GM18861 (cell line): ENCODE results near the gene ZNF536.
"Not testable (repeated sequence)": the region's sequence is repeated elsewhere in the genome, so short reads cannot be mapped to it uniquely, and the experiment has no call there.

Experiments
- ATAC-seq: cut with Tn5 transposase; IDR thresholded peaks from one replicate; pipeline ENCODE4 v1.9.1; 2021; ENCODE audit not compliant: unreplicated experiment

Gene ZNF536

DNA sequence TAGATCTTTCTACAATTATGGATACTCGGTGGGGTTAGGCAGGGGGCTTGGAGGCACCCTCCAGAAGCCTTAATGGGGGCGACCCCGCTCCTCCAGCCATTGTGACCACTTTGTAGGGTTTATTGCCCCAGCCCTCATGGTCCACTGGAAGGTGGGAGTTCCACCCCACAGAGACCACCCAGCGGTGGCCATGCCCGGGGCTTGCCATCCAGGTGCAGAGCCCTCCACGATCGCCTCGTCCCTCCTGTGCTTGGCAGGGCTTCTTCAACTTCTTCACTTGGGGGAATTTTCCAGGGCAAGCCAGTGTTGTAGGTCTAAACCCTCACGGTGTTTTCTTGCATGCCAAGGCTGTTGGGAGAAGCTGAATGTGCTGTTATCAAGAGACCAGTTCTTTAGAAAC, 16.1 kb downstream of the ZNF536 start:
- no peak for ATAC-seq

DNA sequence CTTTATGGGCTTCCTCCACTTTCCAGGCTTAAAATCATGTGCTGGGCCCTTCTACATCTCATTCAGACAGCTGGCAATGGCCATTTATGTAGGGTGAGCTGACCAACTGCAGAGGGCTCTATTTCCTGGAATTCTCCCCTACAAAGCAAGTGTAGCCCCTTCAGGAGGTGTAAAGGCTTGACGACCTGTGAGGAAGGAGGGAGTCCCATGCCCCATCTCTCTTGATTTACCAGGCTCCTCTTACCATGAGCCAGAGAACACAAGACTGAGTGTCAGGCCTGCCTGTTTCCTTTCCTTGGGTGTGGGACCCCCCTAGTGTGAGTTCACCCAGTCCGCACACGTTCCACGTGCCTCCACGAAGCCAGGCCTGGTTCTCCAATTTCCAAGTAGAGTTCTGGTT, 16.6 kb downstream of the ZNF536 start:
- ATAC-seq = no peak

DNA sequence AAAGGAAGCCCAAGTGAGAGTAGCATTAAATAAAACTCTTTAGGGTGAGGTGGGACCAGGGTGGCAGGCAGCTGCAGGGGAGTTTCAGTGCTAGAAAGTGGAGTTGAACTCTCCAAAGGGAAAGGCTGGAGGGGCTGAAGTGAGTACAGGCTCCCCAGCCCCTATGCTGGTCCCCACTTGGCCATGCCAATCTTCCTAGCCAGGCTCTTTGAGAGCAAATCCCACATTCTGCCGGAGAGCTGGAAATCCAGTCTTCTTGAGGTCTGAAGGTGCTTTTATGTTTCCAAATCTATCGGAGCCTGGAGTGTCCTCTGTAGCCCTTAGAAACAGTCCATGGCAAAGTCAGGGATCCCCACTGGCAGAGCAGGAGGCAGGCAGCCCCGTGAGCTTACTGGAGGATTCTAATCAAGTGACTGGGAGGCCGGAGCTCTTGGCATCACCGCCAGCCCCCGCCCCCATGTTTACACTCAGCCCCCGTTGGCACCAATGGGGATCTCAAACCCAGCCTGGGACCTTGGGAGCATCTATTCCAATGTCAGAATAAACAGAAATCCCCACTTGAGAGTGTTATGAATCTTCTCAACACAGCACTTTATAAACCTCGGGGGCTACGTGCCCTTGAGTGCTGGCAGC, 18.3 kb downstream of the ZNF536 start:
- ATAC-seq = no peak

DNA sequence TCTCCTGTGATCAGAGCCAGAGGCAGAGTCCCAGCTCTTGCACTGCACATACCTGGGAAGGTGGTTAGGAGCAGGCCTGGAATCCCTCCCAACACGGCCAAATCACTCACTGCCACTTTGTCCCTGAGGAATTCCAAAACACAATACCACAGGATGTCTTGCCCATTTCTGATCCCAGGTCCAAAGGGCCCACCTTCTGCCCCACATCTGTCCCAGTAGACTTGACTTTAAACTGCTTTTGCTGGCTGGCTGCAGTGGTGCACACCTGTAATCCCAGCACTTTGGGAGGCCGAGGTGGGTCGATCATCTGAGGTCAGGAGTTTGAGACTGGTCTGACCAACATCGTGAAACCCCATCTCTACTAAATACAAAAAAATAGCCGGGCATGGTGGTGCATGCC, 18.9 kb downstream of the ZNF536 start:
- ATAC-seq = no peak

DNA sequence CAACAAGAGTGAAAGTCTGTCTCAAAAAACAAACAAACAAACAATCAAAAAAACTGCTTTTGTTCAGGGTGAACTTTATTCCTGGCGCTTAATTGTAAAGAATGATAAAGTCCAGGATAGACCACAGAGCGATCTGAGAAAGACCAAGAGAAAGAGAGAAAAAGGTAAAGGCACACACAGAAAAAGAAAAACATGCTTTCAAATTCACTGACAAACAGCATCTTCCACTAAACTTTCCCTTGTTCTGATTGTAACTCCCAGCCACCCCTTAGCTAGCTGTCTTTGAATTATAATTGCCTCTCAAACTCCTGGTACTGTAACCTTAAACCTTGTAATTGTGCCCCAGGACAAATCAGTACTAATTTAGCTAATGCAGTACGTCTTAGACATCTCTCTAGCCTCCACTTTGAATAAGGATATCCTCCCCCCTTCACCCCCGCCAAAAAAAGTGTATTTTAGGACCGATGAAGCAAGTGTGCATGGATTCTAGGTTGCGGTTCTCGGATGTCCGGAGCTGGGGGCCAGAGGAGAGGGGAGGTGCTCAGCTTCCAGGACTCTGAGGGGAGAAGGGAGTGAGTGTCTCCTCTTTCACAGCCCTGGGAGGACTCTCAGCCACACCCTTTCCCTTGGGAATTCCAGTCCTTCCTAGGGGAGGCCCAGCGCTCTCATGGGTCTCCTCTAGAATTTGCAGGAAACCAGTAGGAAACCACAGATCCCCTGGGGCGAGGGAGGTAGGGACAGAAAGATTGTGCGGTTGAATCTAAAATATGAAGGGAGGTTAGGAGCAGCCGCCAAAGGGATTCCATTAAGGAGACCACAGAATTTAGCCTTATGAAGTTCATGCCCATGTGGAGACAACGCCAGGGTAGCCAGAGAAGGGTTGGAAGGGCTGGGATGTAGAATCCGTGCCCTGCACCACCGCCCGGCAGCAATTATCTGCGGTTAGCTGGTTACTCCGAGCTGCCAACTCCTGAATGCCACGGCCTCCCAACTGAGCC, 19.7 kb downstream of the ZNF536 start:
- ATAC-seq = no peak

DNA sequence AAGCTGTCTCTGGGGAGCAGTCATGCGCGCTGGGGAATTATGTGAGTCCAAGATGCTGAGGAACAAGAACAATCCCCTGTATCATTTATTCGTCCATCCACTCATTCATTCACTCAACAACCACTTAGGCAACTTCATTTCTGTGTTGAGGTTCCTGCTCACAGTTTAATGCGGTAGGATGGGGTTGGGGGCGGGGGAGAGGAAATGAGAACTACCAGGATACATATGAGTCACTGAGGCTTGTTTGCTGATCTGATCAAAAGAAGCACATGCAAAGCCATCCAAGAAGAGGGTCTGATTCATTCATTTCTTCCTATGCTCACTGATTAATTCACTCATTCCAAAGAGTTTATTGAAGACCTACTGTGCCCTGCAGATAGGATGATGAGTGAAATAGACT, 20.9 kb downstream of the ZNF536 start:
- ATAC-seq = no peak

DNA sequence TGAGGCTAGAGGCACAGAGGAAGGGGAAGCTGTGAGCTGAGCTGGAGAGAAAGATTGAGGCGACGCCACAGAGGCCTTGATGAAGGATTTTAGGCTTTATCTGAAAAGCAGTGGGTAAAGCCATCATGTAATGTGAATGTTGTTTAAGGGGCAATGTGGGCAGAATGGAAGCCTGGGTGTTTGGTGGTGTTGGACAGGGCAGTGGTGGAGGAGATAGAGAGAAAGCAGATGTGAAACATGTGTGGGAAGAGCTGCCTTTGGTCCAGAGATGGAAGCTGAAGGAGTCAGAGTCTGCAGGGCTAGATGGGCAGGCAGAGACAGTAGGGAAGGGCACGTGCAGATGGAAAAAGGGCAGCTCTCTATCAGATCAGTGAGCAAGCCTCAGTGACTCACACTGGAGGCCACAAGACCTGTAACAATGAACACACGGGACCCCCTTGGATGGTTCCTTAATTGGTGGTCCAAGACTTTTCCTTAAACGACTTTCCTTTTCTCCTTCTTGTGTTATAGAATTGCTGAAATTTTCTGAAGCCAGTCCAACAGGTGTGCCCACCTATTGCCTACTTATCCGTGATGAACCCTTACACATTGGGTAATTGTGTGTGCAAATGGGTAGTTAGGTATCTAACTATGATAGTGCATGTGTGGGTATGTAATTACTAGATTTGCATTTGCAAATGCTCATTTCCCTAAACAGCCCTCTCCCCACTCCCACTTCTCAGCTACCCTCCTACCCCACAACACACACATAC, 21.7 kb downstream of the ZNF536 start:
- no peak for ATAC-seq

DNA sequence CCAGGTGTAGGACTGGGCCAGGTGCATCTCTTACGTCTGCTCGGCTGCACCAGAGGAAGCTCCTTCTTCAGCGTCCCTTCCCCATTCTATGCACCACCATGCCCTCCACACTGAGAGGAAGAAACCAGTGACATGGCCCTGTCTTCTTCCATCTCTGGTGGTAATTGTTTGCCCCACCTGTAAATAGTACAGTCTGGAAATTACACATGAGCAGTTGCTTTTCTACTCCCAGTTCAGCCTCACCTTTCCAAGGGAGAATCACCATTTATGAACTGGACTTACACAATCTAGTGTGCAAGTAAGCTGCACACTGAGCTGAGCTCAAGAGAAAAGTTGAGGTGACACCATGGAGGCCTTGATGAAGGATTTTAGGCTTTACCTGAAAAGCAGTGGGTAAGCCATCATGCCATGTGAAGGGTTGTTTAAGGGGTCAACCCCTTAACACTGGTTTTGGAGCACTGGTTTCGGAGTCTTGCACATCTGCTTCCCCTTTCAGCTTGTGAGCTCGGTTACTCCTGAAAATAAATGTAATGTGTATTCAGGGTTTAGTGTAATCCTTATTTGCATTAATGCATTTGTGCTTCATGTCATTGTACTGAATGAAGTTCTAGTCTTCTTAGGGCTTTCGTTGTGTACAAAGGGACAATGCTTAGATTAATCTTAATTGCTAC, 22.4 kb downstream of the ZNF536 start:
- no peak for ATAC-seq

DNA sequence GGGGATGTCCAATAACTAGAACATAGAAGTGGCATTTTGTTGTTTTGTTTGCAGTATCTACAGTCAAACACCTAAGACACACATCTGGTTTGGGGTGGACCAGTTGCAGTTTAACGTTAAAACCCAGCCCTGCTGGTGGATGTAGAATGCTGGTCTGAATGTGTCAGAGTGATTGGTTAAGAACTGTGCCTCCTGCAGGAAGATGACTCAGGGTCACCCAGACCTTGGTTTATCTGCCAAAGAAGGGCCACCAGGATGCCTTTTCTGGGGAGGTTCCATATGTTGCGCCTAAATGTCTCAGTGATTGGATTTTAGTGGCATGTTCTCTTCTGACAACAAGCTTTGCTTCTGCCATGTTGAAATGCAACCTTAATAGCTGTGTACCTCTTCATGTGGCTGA, 23.1 kb downstream of the ZNF536 start:
- no peak for ATAC-seq

DNA sequence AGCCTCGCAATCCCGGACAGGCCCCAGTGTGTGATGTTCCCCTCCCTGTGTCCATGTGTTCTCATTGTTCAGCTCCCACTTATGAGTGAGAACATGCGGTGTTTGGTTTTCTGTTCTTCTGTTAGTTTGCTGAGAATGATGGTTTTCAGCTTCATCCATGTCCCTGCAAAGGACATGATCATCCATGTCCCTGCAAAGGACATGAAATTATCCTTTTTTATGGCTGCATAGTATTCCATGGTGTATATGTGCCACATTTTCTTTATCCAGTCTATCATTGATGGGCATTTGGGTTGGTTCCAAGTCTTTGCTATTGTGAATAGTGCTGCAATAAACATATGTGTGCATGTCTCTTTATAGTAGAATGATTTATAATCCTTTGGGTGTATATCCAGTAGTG, 26.4 kb downstream of the ZNF536 start:
- not testable (repeated sequence) for ATAC-seq

DNA sequence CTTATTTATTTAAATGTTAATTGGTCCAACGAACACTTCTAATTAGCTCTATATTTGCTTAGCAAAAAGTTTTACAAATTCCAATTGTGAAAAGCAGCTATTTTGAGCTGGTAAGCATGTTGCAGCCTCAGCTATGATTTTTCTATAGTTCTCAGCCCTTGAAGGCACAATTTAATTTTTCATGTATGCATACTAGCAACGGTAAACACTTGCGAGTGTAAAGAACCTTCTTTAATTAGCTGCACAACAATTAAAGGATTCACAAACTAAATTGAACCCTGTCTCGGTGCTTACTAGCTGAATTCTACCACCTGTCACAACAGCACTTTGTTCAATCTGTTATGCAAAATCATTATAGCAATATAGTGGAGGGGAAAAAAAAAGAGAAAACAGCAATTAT, 29.8 kb downstream of the ZNF536 start:
- ATAC-seq = no peak

DNA sequence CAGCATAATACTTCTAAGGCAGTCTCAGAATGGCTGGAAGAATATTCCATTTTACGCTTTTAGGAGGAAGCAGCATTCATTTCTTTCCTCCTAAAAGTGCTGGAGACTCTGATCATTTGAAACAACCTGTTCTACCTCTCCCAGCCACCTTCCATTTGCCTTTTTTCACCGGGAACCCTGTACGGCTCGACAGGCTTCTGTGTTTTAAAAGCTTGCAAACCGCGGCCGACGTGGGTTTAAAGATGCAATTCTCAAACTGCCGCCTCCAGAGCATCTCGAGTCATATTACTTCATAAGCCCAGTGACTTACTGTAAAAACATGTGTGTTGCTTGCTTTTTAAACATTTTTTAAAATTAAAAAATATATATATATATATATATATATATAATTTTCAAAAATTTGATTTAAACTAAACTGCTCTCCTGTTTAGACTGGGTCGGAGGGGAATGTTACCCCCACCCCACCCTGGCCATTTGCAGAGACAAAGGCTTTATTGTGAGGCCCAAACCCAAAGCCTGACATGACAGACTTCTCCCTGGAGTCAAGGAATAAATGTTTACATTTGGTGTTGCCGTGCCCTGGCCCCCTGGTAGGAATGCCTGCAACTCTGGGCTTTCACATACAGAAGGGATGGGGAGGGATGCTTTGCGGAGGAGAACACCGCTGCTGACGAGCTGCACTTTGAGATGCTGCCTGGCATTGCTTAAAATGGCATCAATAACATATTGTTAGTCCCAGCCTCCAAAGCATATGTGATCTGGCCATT, 30.4 kb downstream of the ZNF536 start:
- no peak for ATAC-seq

DNA sequence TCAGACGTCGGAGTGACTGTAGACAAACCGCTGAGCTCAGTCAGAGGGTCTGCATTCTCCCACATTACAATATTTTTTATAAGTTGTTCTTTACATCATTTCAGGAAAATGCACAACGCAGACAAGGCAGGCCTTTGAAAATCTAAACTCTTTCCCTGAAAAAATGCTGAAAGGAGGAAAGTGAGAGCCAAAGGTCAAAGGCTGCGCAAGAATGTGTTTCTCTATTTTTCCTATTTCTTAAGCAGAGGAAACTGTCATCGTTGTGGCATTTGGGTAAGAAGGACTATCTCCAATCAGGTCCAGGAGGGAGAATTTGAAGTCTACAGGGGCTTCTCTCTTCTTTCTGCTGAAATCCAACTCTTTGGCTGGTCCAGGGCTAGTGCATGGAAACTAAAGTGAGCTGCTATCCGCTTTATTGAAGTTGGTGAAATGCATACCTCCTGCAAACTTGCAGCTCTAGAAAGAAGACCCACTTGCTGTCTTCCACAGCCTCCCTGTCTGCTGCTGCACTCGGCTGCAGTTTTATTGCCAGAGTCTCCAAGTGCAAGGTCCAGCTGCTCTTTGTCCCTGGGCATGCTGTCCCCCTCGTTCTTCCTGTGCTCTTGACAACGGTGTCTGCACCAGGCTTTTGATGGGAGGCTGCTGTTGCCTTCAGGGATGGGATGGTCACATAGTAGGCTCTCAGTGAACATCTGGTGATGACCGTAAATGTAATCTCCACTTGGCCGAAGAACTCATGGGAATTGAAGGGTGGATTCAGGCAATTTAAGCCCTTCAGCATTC, 31.2 kb downstream of the ZNF536 start:
- no peak for ATAC-seq

DNA sequence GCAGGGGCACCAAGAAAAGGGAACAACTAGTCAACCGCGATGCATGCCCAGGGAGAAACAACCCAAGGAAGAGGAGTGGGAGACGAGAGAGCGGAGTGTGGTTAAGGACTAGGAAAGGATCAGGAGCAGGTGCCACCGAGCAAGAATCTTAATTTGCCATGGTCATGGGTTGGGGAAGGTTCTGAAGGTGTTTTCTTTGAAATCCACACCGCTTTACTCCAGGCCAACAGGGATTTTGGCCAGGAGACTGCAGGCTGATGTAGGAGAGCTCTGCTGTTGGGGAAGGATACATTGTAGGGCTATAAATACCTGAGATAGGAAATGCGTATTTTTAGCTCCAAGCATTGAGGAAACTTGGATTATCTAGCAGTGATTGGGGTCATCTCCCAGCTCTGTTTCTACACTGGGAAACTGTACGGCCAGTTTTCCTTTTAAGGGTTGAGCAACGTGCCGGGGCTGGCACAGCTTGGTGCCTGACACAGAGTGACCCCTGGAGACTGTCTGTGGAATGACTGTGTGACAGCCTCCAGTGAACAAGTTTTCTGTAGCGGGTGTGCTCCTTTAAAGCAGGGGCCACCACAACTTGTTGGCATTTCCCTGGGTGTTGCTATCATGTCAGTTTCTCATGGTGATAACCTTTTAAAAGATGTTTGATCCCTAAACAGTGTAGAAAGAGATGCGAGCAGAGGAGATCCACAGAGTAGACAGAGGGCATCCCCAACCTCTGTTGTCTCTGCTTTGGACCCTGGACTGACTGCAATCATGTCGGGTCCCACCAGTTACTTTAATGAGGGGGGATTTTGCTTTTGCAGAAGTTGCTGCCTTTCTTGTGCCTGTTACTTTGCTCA, 34.3 kb downstream of the ZNF536 start:
- no peak for ATAC-seq

DNA sequence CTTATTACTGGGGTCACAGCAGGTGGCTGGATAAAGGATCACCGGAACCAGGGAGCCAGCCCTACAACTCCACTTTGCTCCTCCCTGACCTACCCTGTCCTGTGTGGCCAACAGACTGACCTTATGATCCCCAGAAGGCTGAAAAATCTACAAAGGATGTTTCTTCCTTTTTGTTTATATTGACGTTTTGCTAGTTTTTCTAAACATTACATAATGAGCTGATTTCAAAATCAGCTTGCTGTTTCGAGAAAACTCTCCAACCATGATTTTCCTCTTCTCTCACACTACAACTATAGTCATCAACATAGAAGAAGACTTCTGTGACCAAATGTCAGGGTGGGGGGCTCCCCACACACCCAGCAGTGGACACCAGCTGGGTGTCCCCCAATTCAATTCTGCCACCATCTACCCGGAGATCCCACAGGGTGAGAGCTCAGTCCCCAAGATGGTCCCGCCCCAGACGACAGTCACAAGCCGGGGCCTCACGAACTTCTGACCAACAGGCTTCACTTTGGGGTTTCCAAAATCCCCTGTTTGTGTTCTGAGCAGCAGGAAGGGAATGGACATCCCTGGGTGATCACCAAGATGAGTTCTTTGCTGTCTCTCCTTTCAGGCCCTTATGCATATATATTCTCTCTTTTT, 35.0 kb downstream of the ZNF536 start:
- no peak for ATAC-seq

DNA sequence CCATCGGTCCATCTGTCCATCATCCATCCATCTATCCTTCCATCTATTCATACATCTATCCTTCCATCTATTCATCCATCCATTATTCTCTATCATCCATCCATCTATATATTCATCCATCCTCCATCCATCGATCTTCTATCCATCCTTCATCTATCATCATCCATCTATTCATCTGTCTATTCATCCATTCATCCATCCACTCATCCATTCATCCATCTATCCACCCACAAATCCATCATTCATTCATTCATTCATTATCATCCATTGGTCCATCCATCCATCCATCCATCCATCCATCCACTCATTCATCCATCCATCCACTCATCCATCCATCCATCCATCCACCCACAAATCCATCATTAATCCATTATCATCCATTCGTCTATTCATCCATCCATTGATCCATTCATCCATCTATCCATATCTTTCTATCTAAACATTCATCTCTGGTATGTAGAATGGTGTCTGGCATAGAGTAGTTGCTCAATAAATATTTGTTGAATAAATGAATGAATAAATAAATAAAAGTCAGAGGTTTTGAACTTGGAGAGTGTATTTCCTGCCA, 36.6 kb downstream of the ZNF536 start:
- ATAC-seq = no peak

DNA sequence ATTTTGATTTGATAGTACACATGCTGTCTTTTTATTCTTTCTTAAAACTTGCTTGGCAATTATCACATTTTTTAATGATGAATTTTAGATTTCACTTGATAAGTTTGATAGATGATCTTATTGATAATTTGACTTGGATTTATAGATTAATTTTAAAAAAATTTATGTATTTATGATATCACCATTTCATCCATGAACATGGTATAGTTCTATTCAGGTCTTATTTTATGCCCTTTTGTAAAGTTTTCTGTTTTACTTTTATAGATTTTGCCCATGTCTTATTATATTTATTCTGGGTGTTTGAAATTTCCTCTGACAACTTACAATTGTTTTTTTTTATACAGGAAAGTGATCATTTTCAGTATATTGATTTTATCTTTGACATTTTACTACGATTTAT, 39.5 kb downstream of the ZNF536 start:
- ATAC-seq = no peak

DNA sequence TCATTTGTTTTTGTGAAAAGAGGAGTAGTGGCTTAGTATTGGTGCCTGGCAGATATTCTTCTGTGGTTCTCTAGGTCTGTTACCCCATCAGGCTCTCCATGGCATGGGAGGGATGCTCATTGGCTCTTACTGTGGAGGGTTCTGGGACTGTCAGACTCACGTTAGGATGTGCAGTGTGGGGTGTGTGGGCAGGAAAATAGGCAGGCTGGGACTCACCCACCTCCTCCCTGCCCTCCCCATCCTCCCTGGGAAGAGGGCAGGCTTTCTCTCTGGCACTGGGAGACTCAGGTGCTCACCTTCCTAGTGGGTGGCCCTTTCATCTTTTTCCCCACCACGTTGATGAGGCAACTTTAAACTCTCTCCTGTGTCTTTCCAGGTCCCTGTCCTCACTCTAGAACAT, 44.2 kb downstream of the ZNF536 start:
- no peak for ATAC-seq
